WI38 (cell line): ENCODE measurements around the gene HS1BP3.

ENCODE experiments used
- H3K4me3 ChIP-seq: 2 replicates; pipeline ENCODE4 v1.5.1; 2011; ENCODE audit warnings: low read depth, mild to moderate bottlenecking, control low read depth, low read length
- CTCF ChIP-seq: IDR thresholded peaks from 2 replicates; pipeline ENCODE4 v1.5.1; 2012; ENCODE audit warnings: low read depth, mild to moderate bottlenecking, control low read depth, low read length

HS1BP3 gene

GRCh38 chr2:20669562-20670314 is 18.8 kb upstream of the HS1BP3 start:
- H3K4me3 ChIP-seq: no peak overlapping the region
- no peak for TF ChIP-seq CTCF

GRCh38 chr2:20668871-20669475 is 18.1 kb upstream of the HS1BP3 start:
- H3K4me3 ChIP-seq: no peak overlapping the region
- no peak for TF ChIP-seq CTCF

- no peak for TF ChIP-seq CTCF
- H3K4me3 ChIP-seq: no peak overlapping the region
Measured at GRCh38 chr2:20668451-20668850, 17.6 kb upstream of the HS1BP3 start.

- TF ChIP-seq CTCF: no peak
- H3K4me3 ChIP-seq: peak overlapping the region; percentile 39
Measured at GRCh38 chr2:20667531-20668401, 16.9 kb upstream of the HS1BP3 start.

- TF ChIP-seq CTCF: no peak
- H3K4me3 ChIP-seq: peak overlapping the region; percentile 39
Measured at GRCh38 chr2:20667151-20667530, 16.2 kb upstream of the HS1BP3 start.

- no peak for TF ChIP-seq CTCF
- peak within 1 kb of the TSS; percentile 45 for H3K4me3 ChIP-seq
Measured at GRCh38 chr2:20666304-20667150, 15.6 kb upstream of the HS1BP3 start, which contains the start of gene GDF7. Gene GDF7, plus strand, starts transcription at chr2:20667144. Its CDS starts 96 bp downstream, at chr2:20667240.
